Gastrocnemius medialis (tissue), 4 donors: ENCODE measurements around the gene SASH1. TPM values are rescaled to one million over a fixed set of nuclear protein-coding genes. Genes with fewer than 3 reads are reported as not detected.

Experiments used
- ATAC-seq, 2 donors: fragments of 150-250 bp; one replicate each; pipeline ENCODE4 v1.9.1; 2016
- DNase-seq, 2 donors: peaks; one replicate each; pipeline ENCODE4 v3.0.0-alpha.2; 2019
- H3K27ac ChIP-seq, 4 donors: fragments of 200-600 bp; sonication (generic); 1 replicate in 1 of 4; 2 replicates in 3 of 4; pipeline ENCODE4 v1.5.1; 2016 to 2018; ENCODE audit warnings: mild to moderate bottlenecking in 2 of 4, moderate library complexity in 1 of 4
- H3K27me3 ChIP-seq, 3 donors: fragments of 200-600 bp; sonication (generic) in 2 of 3; 1 replicate in 1 of 3; 2 replicates in 2 of 3; pipeline versions ENCODE4 v1.5.1 to v1.6.0; 2016 to 2019; ENCODE audit warnings: mild to moderate bottlenecking in 1 of 3, moderate library complexity in 1 of 3
- H3K36me3 ChIP-seq, 2 donors: fragments of 200-600 bp; sonication (generic) in 1 of 2; one replicate each; pipeline ENCODE4 v1.5.1; 2017 to 2018
- H3K4me1 ChIP-seq, 2 donors: fragments of 200-600 bp; sonication (generic) in 1 of 2; one replicate each; pipeline ENCODE4 v1.5.1; 2016 to 2017; ENCODE audit warnings: mild to moderate bottlenecking in 2 of 2
- H3K4me3 ChIP-seq, 4 donors: fragments of 200-600 bp; sonication (generic) in 3 of 4; 1 replicate in 1 of 4; 2 replicates in 3 of 4; pipeline ENCODE4 v1.5.1; 2016 to 2019; ENCODE audit warnings: mild to moderate bottlenecking in 2 of 4
- H3K9me3 ChIP-seq, 3 donors: fragments of 200-600 bp; sonication (generic) in 2 of 3; 1 replicate in 1 of 3; 2 replicates in 2 of 3; pipeline ENCODE4 v1.5.1; 2016 to 2019
- CTCF ChIP-seq, 5 experiments: fragments of 450-650 bp in 3 of 5; fragments of 200-600 bp in 2 of 5; sonication (generic) in 2 of 5; IDR thresholded peaks in 4 of 5; conservative IDR thresholded peaks in 1 of 5; 1 replicate in 4 of 5; 2 replicates in 1 of 5; pipeline ENCODE4 v1.5.1; 2016 to 2019; ENCODE audit warnings: antibody characterized with exemption in 5 of 5, mild to moderate bottlenecking in 3 of 5, moderate library complexity in 3 of 5
- POLR2A ChIP-seq, 2 donors: fragments of 450-650 bp; IDR thresholded peaks; one replicate each; pipeline ENCODE4 v1.6.1; 2017; ENCODE audit warnings: antibody characterized with exemption in 2 of 2, mild to moderate bottlenecking in 2 of 2, moderate library complexity in 2 of 2
- in situ Hi-C, 4 donors: fragments of 200-750 bp; cut with MboI; loops; one replicate each; pipeline versions ENCODE4 v1.15.0 to v1.8.0; 2017; ENCODE audit warnings: low sequenced_read_pairs in 4 of 4
- intact Hi-C: fragments of 100-400 bp; cut with DNase I; formaldehyde crosslinking; loops from one replicate; pipeline ENCODE4 v1.15.1; 2023; ENCODE audit warnings: low total_unique reads
- total RNA-seq, 4 donors: library from RNA; depleted of rRNA; stranded (reverse); fragments of >200 nt; gene quantifications; one replicate each; pipeline versions ENCODE4 v1.1.0 to v1.2.3, GENCODE V29; 2016

Gene SASH1
- total RNA-seq, 4 donors from 2014 or later, result 28.2 to 42.4 (median 35.4) TPM

- Histone ChIP-seq H3K27me3 (no peaks in the 10 kb centered on the region), H3K9me3 (no peaks in the 10 kb centered on the region), H3K4me1 (no peaks in the 10 kb centered on the region), H3K27ac (no peak overlapping the region), H3K36me3 (no peaks in the 10 kb centered on the region), H3K4me3 (no peak overlapping the region)
- DNase-seq (no peak), ATAC-seq (no peak)
- in situ Hi-C loops (no loop called here), intact Hi-C loops (no loop called here)
- TF ChIP-seq POLR2A (IDR thresholded peaks at IDR 0.05) (no peak), CTCF (IDR thresholded peaks at IDR 0.05 in 4 of 5, conservative IDR thresholded peaks at IDR 0.05 in 1 of 5) (no peak)
Observed at GRCh38 chr6:148596891-148597455, 254.3 kb downstream of the SASH1 start.

- in situ Hi-C loops, result no loop called here
- ATAC-seq (no peak), DNase-seq (no peak)
- no peaks in the 10 kb centered on the region for H3K27me3 ChIP-seq
- intact Hi-C loops, result no loop called here
- TF ChIP-seq CTCF (IDR thresholded peaks at IDR 0.05 in 4 of 5, conservative IDR thresholded peaks at IDR 0.05 in 1 of 5), result no peak
- no peak for TF ChIP-seq POLR2A (IDR thresholded peaks at IDR 0.05)
- no peaks in the 10 kb centered on the region for H3K36me3 ChIP-seq
- H3K9me3 ChIP-seq, result no peaks in the 10 kb centered on the region
- H3K4me1 ChIP-seq, result no peaks in the 10 kb centered on the region
- H3K27ac ChIP-seq, result no peak overlapping the region
- H3K4me3 ChIP-seq, result no peak overlapping the region
Observed at GRCh38 chr6:148598724-148599123, 256.1 kb downstream of the SASH1 start.

GRCh38 chr6:148599967-148600426 is 257.4 kb downstream of the SASH1 start:
- Histone ChIP-seq H3K4me3 (no peak overlapping the region), H3K27ac (no peak overlapping the region), H3K36me3 (no peaks in the 10 kb centered on the region), H3K27me3 (no peaks in the 10 kb centered on the region), H3K4me1 (no peaks in the 10 kb centered on the region), H3K9me3 (no peaks in the 10 kb centered on the region)
- in situ Hi-C loops (no loop called here), intact Hi-C loops (no loop called here)
- TF ChIP-seq POLR2A (IDR thresholded peaks at IDR 0.05), result no peak
- TF ChIP-seq CTCF (IDR thresholded peaks at IDR 0.05 in 4 of 5, conservative IDR thresholded peaks at IDR 0.05 in 1 of 5), result no peak
- ATAC-seq, result no peak
- no peak for DNase-seq
